DND-41 (cell line): Measurements from ENCODE around the gene CLBA1.
"Not testable (repeated sequence)": the region's sequence is repeated elsewhere in the genome, so short reads cannot be mapped to it uniquely, and the experiment has no call there.

ENCODE experiments used
- CTCF ChIP-seq: IDR thresholded peaks from 2 replicates; pipeline ENCODE4 v1.5.1; 2012; ENCODE audit warnings: borderline replicate concordance, low read length, moderate library complexity, mild to moderate bottlenecking; ENCODE audit not compliant: poor library complexity, severe bottlenecking; ENCODE audit errors: extremely low read depth
- EZH2 ChIP-seq: IDR thresholded peaks from 3 replicates; pipeline ENCODE4 v1.6.1; 2012; ENCODE audit warnings: borderline replicate concordance, low read depth, mild to moderate bottlenecking, moderate library complexity, low read length, inconsistent platforms; ENCODE audit not compliant: severe bottlenecking

GRCh38 chr14:104947201-104947600, 38.4 kb upstream of the CLBA1 start:
- TF ChIP-seq CTCF, EZH2: not testable (repeated sequence)
